GM19035 (cell line): ENCODE measurements around the gene ALOX5AP.

Source experiments
- ATAC-seq: cut with Tn5 transposase; IDR thresholded peaks from one replicate; pipeline ENCODE4 v1.9.1; 2021; ENCODE audit not compliant: unreplicated experiment

The ALOX5AP gene

DNA sequence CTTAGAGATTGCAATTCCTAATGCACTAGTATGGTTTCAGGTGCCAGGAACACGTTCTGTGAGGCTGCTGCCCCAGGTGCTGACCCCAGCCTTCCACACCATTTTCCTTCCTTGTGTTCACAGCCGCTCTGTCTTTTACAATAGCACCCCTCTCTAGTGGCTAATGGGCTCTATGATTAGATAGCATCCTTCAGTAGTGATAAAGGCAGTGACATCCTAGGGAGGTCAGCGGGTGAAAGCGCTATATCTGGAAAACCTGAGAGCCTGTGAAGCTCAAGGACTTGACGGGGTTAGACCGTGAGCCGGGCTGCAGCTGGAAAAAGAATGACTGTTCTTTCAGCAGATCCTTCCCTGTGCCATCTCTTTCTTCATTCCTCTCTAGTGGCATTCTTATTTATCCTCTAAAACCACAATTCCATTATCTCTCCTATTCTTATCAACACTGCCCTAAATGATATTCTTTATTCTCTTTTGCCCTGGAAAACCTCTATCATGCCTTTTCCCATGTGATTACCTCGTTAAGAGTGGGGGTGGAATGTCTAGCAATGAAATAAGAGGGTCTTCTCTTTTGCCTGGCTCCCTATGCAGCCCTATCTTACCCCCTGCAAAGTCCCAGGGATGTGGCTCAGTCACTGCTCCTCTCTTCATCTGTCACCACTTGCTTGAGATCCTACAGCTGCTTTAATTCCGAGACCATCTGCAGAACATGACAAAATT, 21.8 kb downstream of the ALOX5AP start:
- no peak for ATAC-seq

DNA sequence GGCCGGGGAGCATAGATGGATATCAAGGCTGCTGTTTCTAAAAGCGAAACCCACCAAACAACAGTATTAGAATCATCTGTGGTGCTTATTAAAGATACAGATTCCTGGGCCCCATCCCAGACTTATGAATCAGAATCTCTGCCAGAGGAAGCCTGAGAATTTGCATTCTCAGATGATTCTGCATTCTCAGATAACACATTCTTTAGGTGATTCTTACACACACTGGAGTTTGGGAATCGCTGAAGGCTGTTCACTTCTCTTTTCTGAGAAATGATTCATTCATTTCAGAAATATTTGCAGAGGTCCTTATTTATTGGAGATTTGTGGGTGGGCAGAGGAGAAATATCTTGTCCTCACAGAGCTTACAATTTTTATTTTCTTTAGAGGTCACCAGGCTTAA, 24.4 kb downstream of the ALOX5AP start:
- no peak for ATAC-seq

GRCh38 chr13:30762643-30763042, 27.3 kb downstream of the ALOX5AP start:
- ATAC-seq, result no peak

GRCh38 chr13:30763786-30764413, 28.6 kb downstream of the ALOX5AP start:
- no peak for ATAC-seq

DNA sequence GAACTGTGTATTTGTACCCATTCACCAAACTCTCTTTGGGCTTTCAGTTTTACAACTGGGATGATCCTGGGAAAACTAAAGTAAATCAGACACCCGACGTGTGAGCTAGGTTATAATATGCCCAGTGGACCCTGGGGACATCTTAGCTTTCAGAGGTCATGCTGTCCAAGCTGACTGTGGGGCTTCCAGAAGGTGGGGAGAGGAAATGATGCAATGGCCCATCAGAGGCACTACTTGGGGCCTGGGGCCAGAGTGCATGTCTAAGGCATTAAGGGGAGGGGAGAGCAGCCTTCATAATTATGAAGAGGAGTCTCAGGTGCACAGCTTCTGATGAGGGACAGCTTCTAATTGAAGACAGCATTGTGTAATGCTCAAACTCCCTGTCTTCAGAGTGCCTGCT, 30.9 kb downstream of the ALOX5AP start:
- no peak for ATAC-seq

- no peak for ATAC-seq
Observed at GRCh38 chr13:30770929-30771328, 35.6 kb downstream of the ALOX5AP start.

DNA sequence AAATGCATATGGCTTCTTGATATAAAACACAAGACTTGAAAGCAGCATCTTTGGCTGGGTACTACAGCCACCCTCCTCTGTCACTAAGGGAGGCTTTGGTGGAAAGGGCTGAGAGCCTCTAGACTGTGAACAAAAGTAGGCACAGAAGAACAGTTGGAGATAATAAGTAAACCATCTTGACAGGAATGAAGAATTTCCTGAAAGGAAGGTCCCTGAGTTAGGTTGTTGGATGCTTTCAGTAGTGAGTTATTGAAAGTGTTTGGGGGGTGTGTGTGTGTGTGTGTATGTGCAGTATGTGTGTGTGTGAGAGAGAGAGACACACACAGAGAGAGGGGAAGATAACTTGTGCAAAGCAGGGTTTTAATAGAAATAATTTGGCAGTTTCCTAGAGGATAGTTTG, 38.2 kb downstream of the ALOX5AP start:
- no peak for ATAC-seq

- ATAC-seq, result no peak
Observed at GRCh38 chr13:30774214-30774730, 38.9 kb downstream of the ALOX5AP start.

DNA sequence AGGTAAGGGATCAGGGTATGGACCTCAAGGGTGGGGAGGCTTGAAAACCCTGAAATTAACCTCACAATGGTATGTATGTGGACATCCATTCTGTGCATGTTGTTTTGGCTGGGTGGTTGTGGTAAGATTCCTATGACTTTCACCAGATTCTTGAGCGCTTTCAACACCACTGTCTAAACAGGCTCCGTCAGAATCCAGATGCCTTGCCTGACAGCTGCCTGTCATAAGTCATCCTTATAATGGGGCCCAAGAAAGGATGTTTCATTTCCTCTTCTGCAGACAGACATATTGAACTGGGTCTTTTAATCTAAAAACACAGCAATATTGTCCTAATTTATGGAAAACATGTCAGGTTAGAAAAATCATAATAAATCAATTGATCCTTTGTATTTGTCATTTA, 41.3 kb downstream of the ALOX5AP start:
- ATAC-seq, result no peak

DNA sequence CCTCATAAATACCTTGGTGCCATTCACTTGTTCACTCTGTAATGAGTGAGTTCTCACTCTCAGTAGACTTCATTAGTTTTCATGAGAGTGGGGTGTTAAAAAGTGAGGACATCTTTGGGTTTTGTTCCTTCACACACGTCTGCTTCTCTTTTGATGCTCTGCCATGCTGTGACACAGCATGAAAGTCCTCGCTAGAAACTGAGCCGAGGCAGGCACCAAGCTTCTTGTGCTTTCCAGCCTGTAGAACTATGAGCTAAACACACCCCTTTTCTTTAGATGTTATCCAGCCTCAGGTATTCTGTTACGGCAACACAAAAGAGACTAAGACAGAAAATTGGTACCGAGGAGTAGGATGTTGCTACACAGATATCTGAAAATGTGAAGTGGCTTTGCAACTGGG, 43.7 kb downstream of the ALOX5AP start:
- no peak for ATAC-seq

- no peak for ATAC-seq
Observed at GRCh38 chr13:30779608-30780007, 44.3 kb downstream of the ALOX5AP start.

GRCh38 chr13:30780338-30780981, 45.1 kb downstream of the ALOX5AP start:
- no peak for ATAC-seq

DNA sequence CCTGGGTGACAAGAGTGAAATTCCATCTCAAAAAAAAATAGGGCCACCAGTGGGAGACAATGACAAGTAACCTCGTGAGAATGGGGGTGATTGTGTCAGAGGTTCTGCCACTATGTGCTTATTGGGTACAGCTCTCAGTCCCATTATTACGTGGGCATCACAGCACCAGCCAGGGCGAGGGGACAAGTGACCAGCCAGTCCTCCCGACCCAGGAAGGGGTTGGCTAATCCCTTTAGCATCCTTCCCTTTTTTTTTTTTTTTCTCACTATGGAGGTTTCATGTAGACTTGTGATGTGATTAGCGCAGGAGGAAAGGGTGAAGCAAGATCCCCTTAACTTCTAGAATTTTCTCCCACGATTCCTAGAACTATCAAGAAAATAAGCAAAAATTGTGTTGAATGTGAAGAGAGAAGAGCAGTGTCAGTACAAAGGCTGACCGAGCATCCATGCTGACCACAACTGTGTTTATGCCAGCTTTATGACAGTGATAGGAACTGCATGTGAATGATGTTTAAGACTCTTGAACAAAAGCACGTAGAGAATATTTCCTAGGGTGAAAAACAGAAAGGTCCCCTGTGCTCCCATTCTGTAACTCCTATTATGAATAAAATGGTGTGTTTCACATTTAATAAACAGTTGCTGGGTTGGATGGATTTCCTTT, 50.0 kb downstream of the ALOX5AP start:
- ATAC-seq, result no peak

DNA sequence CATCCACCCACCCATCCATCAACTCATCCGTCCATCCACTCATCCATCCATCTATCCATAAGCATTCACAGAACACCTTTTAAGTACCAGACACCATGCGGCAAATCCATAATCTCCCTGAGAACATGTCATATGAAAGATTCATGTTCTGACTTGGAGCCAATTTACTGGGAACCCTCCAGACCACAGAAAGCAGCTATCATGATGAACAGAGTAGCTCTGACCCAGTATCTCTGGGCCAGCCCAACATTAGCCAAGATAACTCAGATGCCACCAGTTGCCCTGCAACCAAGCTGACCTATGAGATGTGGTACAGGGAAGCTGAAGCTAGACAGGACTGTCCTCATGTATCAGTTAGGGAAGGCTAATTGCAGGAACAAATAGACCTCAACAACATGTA, 51.3 kb downstream of the ALOX5AP start:
- ATAC-seq, result no peak

GRCh38 chr13:30787738-30788525, 52.6 kb downstream of the ALOX5AP start:
- ATAC-seq, result no peak

DNA sequence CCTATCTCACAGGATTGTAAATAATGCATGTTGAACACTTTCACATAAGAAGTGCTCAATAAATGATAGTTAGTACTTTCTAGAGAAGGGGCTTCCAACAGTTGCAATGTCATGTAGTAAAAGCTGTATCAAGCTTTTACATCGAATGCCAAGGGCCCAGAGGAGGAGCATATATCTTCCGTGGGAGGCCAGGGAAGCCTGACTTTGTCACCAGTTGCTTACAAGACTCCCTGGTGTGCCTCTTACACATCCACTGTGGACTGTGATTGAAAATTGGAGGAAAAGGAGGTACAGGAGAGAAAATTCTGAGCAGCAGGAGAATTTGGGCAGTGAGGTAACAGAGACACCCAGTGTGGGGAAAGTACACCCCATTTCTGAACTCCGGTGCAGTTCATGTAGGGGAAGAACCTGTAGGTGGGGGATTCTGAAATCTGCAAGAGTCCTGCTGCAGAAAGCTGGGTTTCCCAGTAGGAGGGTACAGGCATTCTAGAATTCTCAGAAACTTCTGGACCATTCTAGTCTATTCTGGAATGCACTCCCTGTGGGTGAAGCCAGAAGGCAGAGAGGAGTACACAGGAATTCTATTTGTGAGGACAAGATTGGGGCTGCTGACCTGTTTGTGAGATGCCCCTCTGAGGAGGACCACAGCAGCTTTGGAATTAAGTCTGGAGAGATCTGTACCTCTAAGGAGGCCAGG, 54.0 kb downstream of the ALOX5AP start:
- no peak for ATAC-seq

GRCh38 chr13:30790592-30790991, 55.2 kb downstream of the ALOX5AP start:
- ATAC-seq, result no peak

DNA sequence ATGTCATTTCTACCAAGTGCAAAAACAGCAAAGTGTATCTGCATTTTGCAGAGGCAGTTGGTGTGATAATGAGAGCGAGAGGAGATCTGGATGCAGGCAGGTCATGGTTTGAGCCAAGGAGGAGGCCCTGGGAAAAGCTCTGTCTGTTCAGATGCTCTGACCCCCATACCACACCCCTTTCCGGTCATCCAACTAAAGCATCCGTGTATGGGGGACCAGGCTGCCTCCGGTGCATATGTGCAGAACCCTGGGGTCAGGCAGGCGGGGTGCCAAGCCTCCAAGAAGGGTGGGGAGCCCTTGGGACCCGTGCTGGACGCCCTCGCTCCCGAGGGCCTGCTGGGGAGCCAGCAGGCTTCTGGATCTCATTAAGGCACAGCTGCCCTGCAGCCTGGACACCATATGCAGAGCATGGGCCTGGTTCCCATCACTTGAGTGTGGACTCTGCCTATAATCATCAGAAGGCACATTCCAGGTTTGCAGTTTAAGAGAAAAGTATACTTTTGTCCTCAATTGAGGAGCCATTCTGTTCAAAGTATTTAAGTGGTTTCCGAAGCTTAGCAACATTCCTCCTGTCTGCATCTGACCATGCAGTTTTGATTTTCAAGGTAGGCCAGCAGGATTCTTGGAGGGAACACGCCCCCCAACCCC, 56.1 kb downstream of the ALOX5AP start:
- no peak for ATAC-seq

GRCh38 chr13:30792285-30793000, 57.1 kb downstream of the ALOX5AP start:
- no peak for ATAC-seq
